LoVo (cell line): ENCODE data around the gene SMIM44.
A peak's percentile ranks its signal among the peaks of the same experiment; 100 is the strongest.

Experiments
- DNase-seq: peaks from one replicate; pipeline ENCODE4 v3.0.0-alpha.2; 2016; ENCODE audit warnings: low spot score

Gene SMIM44

GRCh38 chr19:3434630-3435553, 48.3 kb downstream of the SMIM44 start:
- peak; percentile 94 for DNase-seq

- DNase-seq: no peak
Measured at GRCh38 chr19:3433805-3434540, 49.3 kb downstream of the SMIM44 start.

DNA sequence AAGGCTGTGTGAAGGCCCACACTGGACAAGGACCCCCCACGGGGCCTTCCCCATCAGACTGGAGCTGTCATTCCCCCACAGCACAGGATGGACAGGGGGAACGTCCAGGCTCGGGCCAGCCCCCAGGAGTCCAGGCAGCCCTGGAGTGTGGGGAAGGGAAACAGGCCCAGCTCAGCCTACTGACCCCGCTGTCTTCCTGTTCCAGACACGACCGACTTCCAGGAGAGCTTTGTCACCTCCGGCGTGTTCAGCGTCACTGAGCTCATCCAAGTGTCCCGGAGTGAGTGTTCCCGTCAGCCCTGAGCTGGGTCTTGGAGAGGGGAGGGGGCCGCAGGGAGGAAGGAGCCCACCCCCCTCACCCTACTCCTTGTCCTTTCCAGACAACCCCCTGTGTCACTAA, 49.9 kb downstream of the SMIM44 start:
- DNase-seq: no peak
